NCI-H2227 treated with DMSO at 0.1 percent for 48 hours (cell line): ENCODE measurements around the gene INSRR.

Experiments
- DNase-seq: peaks from one replicate; lab custom pipeline; 2025; lab: John Stamatoyannopoulos, UW

The INSRR gene

GRCh38 chr1:156874142-156874541, 15.2 kb upstream of the INSRR start:
- DNase-seq: no peak

- no peak for DNase-seq
Measured at GRCh38 chr1:156873659-156874058, 14.7 kb upstream of the INSRR start.

GRCh38 chr1:156869455-156869854, 10.5 kb upstream of the INSRR start:
- no peak for DNase-seq

- no peak for DNase-seq
Measured at GRCh38 chr1:156868341-156868740, 9.4 kb upstream of the INSRR start.

GRCh38 chr1:156866249-156866909, 7.5 kb upstream of the INSRR start:
- DNase-seq: no peak

GRCh38 chr1:156865865-156866248, 6.9 kb upstream of the INSRR start:
- DNase-seq: no peak

- DNase-seq: peak; percentile 20
Measured at GRCh38 chr1:156865258-156865657, 6.3 kb upstream of the INSRR start.

- no peak for DNase-seq
Measured at GRCh38 chr1:156864796-156865195, 5.9 kb upstream of the INSRR start.

- no peak for DNase-seq
Measured at GRCh38 chr1:156863631-156864030, 4.7 kb upstream of the INSRR start.

- DNase-seq: no peak
Measured at GRCh38 chr1:156862997-156863599, 4.2 kb upstream of the INSRR start.

- DNase-seq: no peak
Measured at GRCh38 chr1:156862584-156862983, 3.7 kb upstream of the INSRR start.

- peak; percentile 34 for DNase-seq
Measured at GRCh38 chr1:156860628-156861423, 1.9 kb upstream of the INSRR start, which contains the start of gene NTRK1. Gene NTRK1 (plus strand): TSS chr1:156860865. CDS start chr1:156860935, 70 bp downstream.

GRCh38 chr1:156860113-156860627, 1.3 kb upstream of the INSRR start:
- peak; percentile 33 for DNase-seq

- no peak for DNase-seq
Measured at GRCh38 chr1:156859523-156860112, 701 bp upstream of the INSRR start.

GRCh38 chr1:156858555-156858956, 361 bp downstream of the INSRR start:
- no peak for DNase-seq

- DNase-seq: no peak
Measured at GRCh38 chr1:156857532-156857931, 1.4 kb downstream of the INSRR start.

- DNase-seq: no peak
Measured at GRCh38 chr1:156856282-156856785, 2.6 kb downstream of the INSRR start.

GRCh38 chr1:156854634-156855033, 4.3 kb downstream of the INSRR start:
- DNase-seq: no peak

GRCh38 chr1:156853761-156854160, 5.2 kb downstream of the INSRR start:
- DNase-seq: no peak

GRCh38 chr1:156852418-156852874, 6.5 kb downstream of the INSRR start:
- DNase-seq: peak; percentile 56

GRCh38 chr1:156851779-156852417, 7.0 kb downstream of the INSRR start:
- no peak for DNase-seq

- DNase-seq: no peak
Measured at GRCh38 chr1:156849151-156849496, 9.8 kb downstream of the INSRR start.
